Endothelial cell of umbilical vein (primary cell): ENCODE results near the gene NDST3. TPM values are rescaled to one million over a fixed set of nuclear protein-coding genes. Genes with fewer than 3 reads are reported as not detected.

Experiments
- BruUV-seq: library from RNA; stranded (reverse); fragments of 400-500 nt; replicated peaks from 2 replicates; lab custom pipeline; 2021; lab: Mats Ljungman, UMichigan
- CTCF ChIA-PET: fragments of 300-600, 350-600 bp; sonication (Branson Sonifier 250); formaldehyde crosslinking; loops from one replicate; lab custom pipeline; 2021; ENCODE audit warnings: antibody characterized with exemption, inconsistent platforms; lab: Charles Lee
- POLR2A ChIA-PET: fragments of 300-600, 350-600 bp; sonication (Branson Sonifier 250); formaldehyde crosslinking; loops from one replicate; lab custom pipeline; 2021; ENCODE audit warnings: antibody characterized with exemption, inconsistent platforms; lab: Charles Lee
- DNase-seq: peaks from one replicate; pipeline ENCODE4 v3.0.0-alpha.2; 2011; ENCODE audit warnings: low read depth, low spot score
- FAIRE-seq: peaks from 2 replicates; lab custom pipeline; 2011; peaks lifted over from hg19 to GRCh38; lab: Jason Lieb, UNC
- H2AFZ ChIP-seq: 2 replicates; pipeline ENCODE4 v1.6.0; 2012; ENCODE audit warnings: low read depth, low read length, control low read depth, inconsistent platforms
- H3K27ac ChIP-seq: 2 replicates; pipeline ENCODE4 v1.5.1; 2011; ENCODE audit warnings: low read depth, mild to moderate bottlenecking, control low read depth, low read length, moderate library complexity; ENCODE audit not compliant: insufficient read depth
- H3K27me3 ChIP-seq, 2 experiments: 2 replicates each; pipeline versions ENCODE4 v1.6.0 to v1.6.1; 2011; ENCODE audit warnings: low read length in 2 of 2, mixed read lengths in 1 of 2; ENCODE audit not compliant: control insufficient read depth in 2 of 2, insufficient read depth in 2 of 2
- H3K36me3 ChIP-seq, 2 experiments: 2 replicates in 1 of 2; 3 replicates in 1 of 2; pipeline ENCODE4 v1.5.1; 2011; ENCODE audit warnings: low read length in 2 of 2, mild to moderate bottlenecking in 1 of 2, moderate library complexity in 1 of 2; ENCODE audit not compliant: control insufficient read depth in 2 of 2, insufficient read depth in 2 of 2; ENCODE audit errors: extremely low read depth in 1 of 2
- H3K4me1 ChIP-seq: 3 replicates; pipeline ENCODE4 v1.5.1; 2011; ENCODE audit warnings: mild to moderate bottlenecking, low read length; ENCODE audit not compliant: control insufficient read depth, insufficient read depth; ENCODE audit errors: extremely low read depth
- H3K4me2 ChIP-seq: 2 replicates; pipeline ENCODE4 v1.6.1; 2011; ENCODE audit warnings: low read length, control low read depth, mixed read lengths; ENCODE audit not compliant: insufficient read depth
- H3K4me3 ChIP-seq, 3 experiments: fragments of 200-600 bp in 1 of 3; sonication (generic), shearing (Covaris generic) in 1 of 3; replicated peaks in 1 of 3; 2 replicates each; pipeline ENCODE4 v1.5.1; 2011 to 2016; ENCODE audit warnings: control low read depth in 3 of 3, low read length in 3 of 3, mild to moderate bottlenecking in 2 of 3, inconsistent platforms in 1 of 3, low read depth in 1 of 3, moderate library complexity in 1 of 3; ENCODE audit not compliant: insufficient read depth in 1 of 3
- H3K79me2 ChIP-seq: 2 replicates; pipeline ENCODE4 v1.6.0; 2012; ENCODE audit warnings: low read length, inconsistent platforms; ENCODE audit not compliant: control insufficient read depth, insufficient read depth
- H3K9ac ChIP-seq: replicated peaks from 2 replicates; pipeline ENCODE3; 2011; ENCODE audit warnings: low read length, control low read depth; ENCODE audit not compliant: insufficient read depth; ENCODE audit errors: extremely low read depth
- H3K9me1 ChIP-seq: replicated peaks from 3 replicates; pipeline ENCODE4 v1.6.0; 2011; ENCODE audit warnings: mild to moderate bottlenecking, low read length; ENCODE audit not compliant: control insufficient read depth, insufficient read depth; ENCODE audit errors: extremely low read depth
- H3K9me3 ChIP-seq: replicated peaks from 2 replicates; pipeline ENCODE4 v1.5.1; 2012; ENCODE audit warnings: low read length, inconsistent platforms; ENCODE audit not compliant: control insufficient read depth, insufficient read depth
- H4K20me1 ChIP-seq: replicated peaks from 2 replicates; pipeline ENCODE3; 2011; ENCODE audit warnings: mild to moderate bottlenecking, low read length; ENCODE audit not compliant: control insufficient read depth, insufficient read depth; ENCODE audit errors: extremely low read depth
- EZH2 ChIP-seq: IDR thresholded peaks from 2 replicates; pipeline ENCODE4 v1.6.1; 2012; ENCODE audit warnings: borderline replicate concordance, low read depth, mild to moderate bottlenecking, moderate library complexity, low read length, inconsistent platforms; ENCODE audit not compliant: severe bottlenecking
- FOS ChIP-seq: IDR thresholded peaks from 2 replicates; pipeline ENCODE4 v1.6.1; 2011; ENCODE audit warnings: mild to moderate bottlenecking, low read length, moderate library complexity, borderline replicate concordance; ENCODE audit not compliant: insufficient read depth
- GATA2 ChIP-seq: IDR thresholded peaks from 2 replicates; pipeline ENCODE4 v1.7.0; 2011; ENCODE audit warnings: low read depth, mild to moderate bottlenecking, moderate library complexity, mixed read lengths, low read length; ENCODE audit not compliant: insufficient read length, insufficient read depth
- JUN ChIP-seq: IDR thresholded peaks from 2 replicates; pipeline ENCODE4 v1.6.1; 2011; ENCODE audit warnings: borderline replicate concordance, low read depth; ENCODE audit not compliant: insufficient read length, insufficient read depth
- MYC ChIP-seq: IDR thresholded peaks from one replicate; pipeline ENCODE4 v1.6.1; 2011; ENCODE audit warnings: mild to moderate bottlenecking, low read depth, low read length
- POLR2A ChIP-seq: IDR thresholded peaks from 2 replicates; pipeline ENCODE4 v1.6.1; 2012; ENCODE audit warnings: low read depth, mild to moderate bottlenecking, control low read depth, low read length
- POLR2AphosphoS5 ChIP-seq: IDR thresholded peaks from 2 replicates; pipeline ENCODE4 v1.6.1; 2012; ENCODE audit warnings: low read depth, mild to moderate bottlenecking, control low read depth, low read length, moderate library complexity; ENCODE audit not compliant: insufficient read depth
- dilution Hi-C: fragments of 300-500 bp; cut with MboI; formaldehyde crosslinking; loops from one replicate; pipeline ENCODE4 v1.15.0; 2019; ENCODE audit warnings: low sequenced_read_pairs; ENCODE audit not compliant: extremely low pct_ligation_motif_present
- intact Hi-C: fragments of 100-400 bp; cut with micrococcal nuclease; formaldehyde crosslinking; loops from one replicate; pipeline ENCODE4 v1.10.0; 2022
- polyA plus RNA-seq, 4 experiments: library from polyadenylated mRNA; depleted of rRNA in 3 of 4; stranded (reverse) in 3 of 4; unstranded in 1 of 4; fragments of >200 nt; gene quantifications; 2 replicates each; pipeline versions ENCODE4 v1.2.1 to v1.2.3, GENCODE V29; 2011 to 2012; ENCODE audit warnings: missing spikeins in 1 of 4
- total RNA-seq: library from RNA; stranded (reverse); gene quantifications from 2 replicates; pipeline ENCODE4 v1.2.3, GENCODE V29; 2021
- TF ChIP-seq, protein P1 (sequence below): IDR thresholded peaks from 2 replicates; pipeline ENCODE4 v1.6.1; 2011; ENCODE audit not compliant: insufficient read depth, insufficient read length
- TF ChIP-seq, protein P2 (sequence below), 2 donors: IDR thresholded peaks; 1 replicate in 1 of 2; 2 replicates in 1 of 2; pipeline ENCODE4 v1.5.1; 2011; ENCODE audit warnings: low read length in 2 of 2, mild to moderate bottlenecking in 2 of 2, moderate library complexity in 2 of 2, control low read depth in 1 of 2, inconsistent platforms in 1 of 2, low read depth in 1 of 2; ENCODE audit not compliant: insufficient read depth in 1 of 2; ENCODE audit errors: extremely low read depth in 1 of 2

The NDST3 gene
- total and polyA plus RNA-seq, 2 donors (not counting 3 experiments of a cell fraction or from before 2014, with no cell fraction given): 0.04 TPM; not detected in 1

DNA sequence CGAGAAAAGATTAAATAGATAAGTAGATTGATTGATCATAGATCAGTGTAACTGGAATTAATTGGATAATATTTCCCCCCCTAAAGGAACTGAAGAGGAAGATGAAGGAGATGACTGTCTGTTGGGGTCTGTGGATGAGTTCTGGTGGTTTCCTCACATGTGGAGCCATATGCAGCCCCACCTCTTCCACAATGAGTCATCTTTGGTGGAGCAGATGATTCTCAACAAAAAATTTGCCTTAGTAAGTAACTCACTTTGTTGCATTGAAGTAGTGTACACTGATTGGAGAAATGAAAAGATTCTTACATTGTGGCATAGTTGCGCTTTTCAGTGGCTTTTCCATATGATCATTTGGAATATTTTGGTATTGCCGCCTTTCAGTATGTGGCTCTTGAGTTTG, 80.4 kb downstream of the NDST3 start:
- no peaks in the 10 kb centered on the region for H3K27me3 ChIP-seq
- peaks cover 4% of the 10 kb centered on the region for H3K4me1 ChIP-seq
- H3K79me2 ChIP-seq: no peaks in the 10 kb centered on the region
- ChIA-PET POLR2A (no interaction called here), CTCF (no interaction called here)
- intact Hi-C loops: no loop called here
- no peak overlapping the region for H3K27ac ChIP-seq
- H2AFZ ChIP-seq: no peak overlapping the region
- no peaks in the 10 kb centered on the region for H4K20me1 ChIP-seq
- no TSS peak for BruUV-seq
- H3K9me1 ChIP-seq: no peaks in the 10 kb centered on the region
- no peak for DNase-seq
- dilution Hi-C loops: no loop called here
- H3K9me3 ChIP-seq: no peaks in the 10 kb centered on the region
- H3K4me3 ChIP-seq: no peak overlapping the region
- no peak overlapping the region for H3K4me2 ChIP-seq
- TF ChIP-seq EZH2 (no peak), POLR2AphosphoS5 (no peak), GATA2 (no peak), FOS (no peak)
- no peak overlapping the region for H3K9ac ChIP-seq
- no peaks in the 10 kb centered on the region for H3K36me3 ChIP-seq
- FAIRE-seq: no peak

DNA sequence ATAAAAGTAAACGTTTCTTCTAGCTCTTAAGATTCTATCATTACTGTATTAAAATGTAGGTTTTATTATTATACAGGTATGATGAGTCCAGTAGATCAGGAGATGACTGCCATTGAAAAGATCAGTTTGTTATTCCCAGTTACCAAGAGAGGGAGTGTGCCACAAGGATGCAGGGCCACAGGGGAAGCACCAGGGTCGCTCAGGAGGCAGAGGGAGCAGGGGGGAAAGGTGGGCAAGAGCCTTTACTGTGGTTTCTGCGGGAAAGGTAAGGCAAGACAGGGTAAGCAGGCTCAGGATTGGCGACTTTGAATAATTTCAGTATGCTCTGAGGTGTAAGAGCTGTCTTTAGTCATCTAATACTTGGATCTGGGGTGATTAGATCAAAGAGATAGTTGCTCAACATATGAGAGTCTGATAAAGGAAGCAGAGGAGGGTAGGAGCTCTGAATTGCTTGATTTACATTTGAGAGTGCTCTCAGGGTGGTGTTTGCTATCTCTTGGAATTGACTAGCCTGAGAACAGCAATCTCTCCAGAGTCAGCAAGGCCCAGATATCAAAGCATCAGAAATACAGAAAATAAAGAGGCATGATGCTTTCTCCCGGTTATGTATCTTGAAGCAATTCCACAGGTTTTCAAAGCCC, 86.0 kb downstream of the NDST3 start:
- Histone ChIP-seq H2AFZ (no peak overlapping the region), H3K36me3 (no peaks in the 10 kb centered on the region), H3K9ac (no peak overlapping the region), H3K4me1 (no peaks in the 10 kb centered on the region), H3K4me3 (no peak overlapping the region), H3K9me1 (no peaks in the 10 kb centered on the region), H3K27ac (no peak overlapping the region), H3K4me2 (no peak overlapping the region), H4K20me1 (no peaks in the 10 kb centered on the region), H3K27me3 (no peaks in the 10 kb centered on the region), H3K79me2 (no peaks in the 10 kb centered on the region), H3K9me3 (no peaks in the 10 kb centered on the region)
- ChIA-PET POLR2A (no interaction called here), CTCF (no interaction called here)
- intact Hi-C loops: no loop called here
- TF ChIP-seq POLR2AphosphoS5 (no peak), EZH2 (no peak), FOS (no peak), GATA2 (no peak), MYC (no peak), POLR2A (no peak), JUN (no peak)
- TF ChIP-seq, protein P1, sequence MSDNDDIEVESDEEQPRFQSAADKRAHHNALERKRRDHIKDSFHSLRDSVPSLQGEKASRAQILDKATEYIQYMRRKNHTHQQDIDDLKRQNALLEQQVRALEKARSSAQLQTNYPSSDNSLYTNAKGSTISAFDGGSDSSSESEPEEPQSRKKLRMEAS: no peak
- TF ChIP-seq, protein P2, sequence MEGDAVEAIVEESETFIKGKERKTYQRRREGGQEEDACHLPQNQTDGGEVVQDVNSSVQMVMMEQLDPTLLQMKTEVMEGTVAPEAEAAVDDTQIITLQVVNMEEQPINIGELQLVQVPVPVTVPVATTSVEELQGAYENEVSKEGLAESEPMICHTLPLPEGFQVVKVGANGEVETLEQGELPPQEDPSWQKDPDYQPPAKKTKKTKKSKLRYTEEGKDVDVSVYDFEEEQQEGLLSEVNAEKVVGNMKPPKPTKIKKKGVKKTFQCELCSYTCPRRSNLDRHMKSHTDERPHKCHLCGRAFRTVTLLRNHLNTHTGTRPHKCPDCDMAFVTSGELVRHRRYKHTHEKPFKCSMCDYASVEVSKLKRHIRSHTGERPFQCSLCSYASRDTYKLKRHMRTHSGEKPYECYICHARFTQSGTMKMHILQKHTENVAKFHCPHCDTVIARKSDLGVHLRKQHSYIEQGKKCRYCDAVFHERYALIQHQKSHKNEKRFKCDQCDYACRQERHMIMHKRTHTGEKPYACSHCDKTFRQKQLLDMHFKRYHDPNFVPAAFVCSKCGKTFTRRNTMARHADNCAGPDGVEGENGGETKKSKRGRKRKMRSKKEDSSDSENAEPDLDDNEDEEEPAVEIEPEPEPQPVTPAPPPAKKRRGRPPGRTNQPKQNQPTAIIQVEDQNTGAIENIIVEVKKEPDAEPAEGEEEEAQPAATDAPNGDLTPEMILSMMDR (IDR thresholded peaks at IDR 0.05; ENCODE audit: extremely low read depth in 1 of 2, insufficient read depth in 1 of 2, low read depth in 1 of 2, low read length in 2 of 2): no peak
- DNase-seq (no peak), FAIRE-seq (no peak)
- dilution Hi-C loops: no loop called here
- no TSS peak for BruUV-seq
